Measurements from ENCODE around the gene ASCL5. TPM values are rescaled to one million over a fixed set of nuclear protein-coding genes. Genes with fewer than 3 reads are reported as not detected.
"Not testable (repeated sequence)": the region's sequence is repeated elsewhere in the genome, so short reads cannot be mapped to it uniquely, and the experiment has no call there.

Gene ASCL5
- polyA plus RNA-seq, 2 donors = not detected

DNA sequence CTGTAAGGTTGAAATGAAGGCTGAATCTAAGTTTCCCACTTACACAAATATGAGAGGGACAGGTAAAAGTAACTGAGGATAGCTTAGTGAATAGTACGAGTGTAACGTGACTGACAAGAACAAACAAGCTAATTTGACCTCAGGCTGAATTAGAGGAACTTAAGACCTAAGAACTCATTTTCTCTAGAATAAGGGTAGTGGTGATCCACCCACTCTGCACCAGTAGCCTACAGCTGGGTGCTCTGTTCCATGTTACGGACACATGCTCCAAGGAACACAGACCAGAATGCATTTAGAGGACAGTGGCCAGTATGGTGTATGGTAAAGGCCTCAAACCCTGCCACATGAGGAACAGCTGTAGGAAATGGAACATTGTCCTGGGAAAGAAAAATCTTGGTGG is 42.2 kb upstream of the ASCL5 start:
- H3K4me3 ChIP-seq (ENCODE audit: low read depth in 1 of 2, low read length in 2 of 2) = no peak overlapping the region
- H3K27ac ChIP-seq (ENCODE audit: low read depth in 2 of 2, low read length in 1 of 2) = no peak overlapping the region
- H3K4me1 ChIP-seq (ENCODE audit: control insufficient read depth in 2 of 2, insufficient read depth in 2 of 2, low read length in 1 of 2) = peaks cover 0 to 3% of the 10 kb centered on the region in 2 donors
- WGBS, 2 donors = 71 to 72% methylated on average over 3 of the region's 3 CpGs
- no peaks in the 10 kb centered on the region for H3K36me3 ChIP-seq (ENCODE audit: control insufficient read depth in 2 of 2, insufficient read depth in 2 of 2, low read length in 1 of 2)
- no peaks in the 10 kb centered on the region for H3K9me3 ChIP-seq (ENCODE audit: control insufficient read depth in 2 of 2, insufficient read depth in 1 of 2, low read depth in 1 of 2, low read length in 1 of 2)
- no peaks in the 10 kb centered on the region for H3K27me3 ChIP-seq (ENCODE audit: control insufficient read depth in 1 of 2, insufficient read depth in 2 of 2, low read length in 2 of 2)

DNA sequence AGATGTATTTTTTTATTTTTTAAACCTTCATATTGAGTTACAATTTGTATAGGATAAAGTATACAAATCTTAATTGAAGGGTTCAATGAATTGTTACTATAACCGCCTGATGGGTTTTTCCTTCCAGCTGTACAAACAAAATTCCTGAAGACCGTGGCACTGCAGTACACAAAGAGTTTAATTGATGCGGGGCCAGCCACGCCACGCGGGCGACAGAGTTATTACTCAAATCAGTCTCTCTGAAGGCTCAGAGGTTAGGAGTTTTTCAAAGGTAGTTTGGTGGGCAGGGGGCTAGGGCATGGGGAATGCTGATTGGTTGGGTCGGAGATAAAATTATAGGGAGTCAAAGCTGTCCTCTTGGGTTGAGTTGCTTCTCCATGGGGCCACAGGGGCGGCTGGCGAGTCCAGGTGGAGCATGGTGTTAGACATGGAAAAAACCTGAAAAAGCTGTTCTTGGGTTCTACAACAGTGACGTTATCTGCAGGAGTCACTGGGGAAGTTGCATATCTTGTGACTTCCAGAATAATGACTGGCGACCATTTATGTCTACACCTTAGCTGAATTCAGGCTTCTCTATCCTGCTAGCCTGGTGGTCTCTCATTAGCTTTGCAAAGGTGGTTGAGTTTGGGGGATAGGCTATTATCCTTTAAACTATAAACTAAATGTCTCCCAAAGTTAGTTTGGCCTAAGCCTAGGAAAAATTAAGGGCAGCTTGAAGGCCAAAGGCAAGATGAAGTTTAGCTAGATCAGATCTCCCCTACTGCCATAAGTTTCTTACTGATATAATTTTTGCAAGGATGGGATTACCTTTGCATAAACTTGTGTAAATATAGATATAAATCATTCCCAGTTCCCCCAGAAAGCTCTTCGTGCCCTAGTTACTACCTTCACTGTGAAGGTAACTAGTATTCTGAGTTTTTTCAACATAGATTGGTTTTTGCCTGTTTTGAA is 40.3 kb upstream of the ASCL5 start:
- Histone ChIP-seq H3K4me3 (ENCODE audit: low read depth in 1 of 2, low read length in 2 of 2) (no peak overlapping the region), H3K36me3 (ENCODE audit: control insufficient read depth in 2 of 2, insufficient read depth in 2 of 2, low read length in 1 of 2) (no peaks in the 10 kb centered on the region), H3K27ac (ENCODE audit: low read depth in 2 of 2, low read length in 1 of 2) (no peak overlapping the region), H3K4me1 (ENCODE audit: control insufficient read depth in 2 of 2, insufficient read depth in 2 of 2, low read length in 1 of 2) (peaks cover 0 to 3% of the 10 kb centered on the region in 2 donors), H3K9me3 (ENCODE audit: control insufficient read depth in 2 of 2, insufficient read depth in 1 of 2, low read depth in 1 of 2, low read length in 1 of 2) (no peaks in the 10 kb centered on the region), H3K27me3 (ENCODE audit: control insufficient read depth in 1 of 2, insufficient read depth in 2 of 2, low read length in 2 of 2) (no peaks in the 10 kb centered on the region)
- WGBS, 2 donors = 57 to 68% methylated on average over 13 of the region's 13 CpGs

DNA sequence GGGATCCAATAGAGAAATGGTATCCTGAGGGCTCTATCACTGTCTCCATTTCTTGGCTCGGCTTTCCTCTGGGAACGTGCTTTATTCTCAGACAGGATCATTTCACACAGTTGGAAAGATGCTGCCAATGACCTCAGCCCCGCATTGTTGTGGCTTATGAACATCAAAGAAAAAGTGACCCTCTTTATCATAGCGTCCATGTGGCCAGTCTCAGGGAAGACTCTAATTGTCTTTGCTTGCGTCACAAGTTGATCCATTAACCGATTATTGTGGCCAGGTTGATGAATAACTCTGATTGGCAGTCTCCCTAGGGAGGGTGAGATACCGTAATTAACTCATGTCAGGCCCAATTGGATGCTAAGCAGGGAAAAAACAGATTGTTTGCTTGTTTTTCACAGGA is 37.7 kb upstream of the ASCL5 start:
- H3K27ac ChIP-seq (ENCODE audit: low read depth in 2 of 2, low read length in 1 of 2) = no peak overlapping the region
- H3K4me1 ChIP-seq (ENCODE audit: control insufficient read depth in 2 of 2, insufficient read depth in 2 of 2, low read length in 1 of 2) = no peaks in the 10 kb centered on the region
- no peaks in the 10 kb centered on the region for H3K36me3 ChIP-seq (ENCODE audit: control insufficient read depth in 2 of 2, insufficient read depth in 2 of 2, low read length in 1 of 2)
- no peaks in the 10 kb centered on the region for H3K9me3 ChIP-seq (ENCODE audit: control insufficient read depth in 2 of 2, insufficient read depth in 1 of 2, low read depth in 1 of 2, low read length in 1 of 2)
- H3K27me3 ChIP-seq (ENCODE audit: control insufficient read depth in 1 of 2, insufficient read depth in 2 of 2, low read length in 2 of 2) = no peaks in the 10 kb centered on the region
- WGBS, 2 donors = 66 to 72% methylated on average over 7 of the region's 7 CpGs
- no peak overlapping the region for H3K4me3 ChIP-seq (ENCODE audit: low read depth in 1 of 2, low read length in 2 of 2)

- no peaks in the 10 kb centered on the region for H3K36me3 ChIP-seq (ENCODE audit: control insufficient read depth in 2 of 2, insufficient read depth in 2 of 2, low read length in 1 of 2)
- H3K4me3 ChIP-seq (ENCODE audit: low read depth in 1 of 2, low read length in 2 of 2) = no peak overlapping the region
- H3K4me1 ChIP-seq (ENCODE audit: control insufficient read depth in 2 of 2, insufficient read depth in 2 of 2, low read length in 1 of 2) = no peaks in the 10 kb centered on the region
- no peaks in the 10 kb centered on the region for H3K9me3 ChIP-seq (ENCODE audit: control insufficient read depth in 2 of 2, insufficient read depth in 1 of 2, low read depth in 1 of 2, low read length in 1 of 2)
- no peak overlapping the region for H3K27ac ChIP-seq (ENCODE audit: low read depth in 2 of 2, low read length in 1 of 2)
- 24 to 42% methylated on average over 4 of the region's 4 CpGs for WGBS, 2 donors
- no peaks in the 10 kb centered on the region for H3K27me3 ChIP-seq (ENCODE audit: control insufficient read depth in 1 of 2, insufficient read depth in 2 of 2, low read length in 2 of 2)
Observed at GRCh38 chr1:201163707-201164106, 36.7 kb upstream of the ASCL5 start.

- H3K4me1 ChIP-seq (ENCODE audit: control insufficient read depth in 2 of 2, insufficient read depth in 2 of 2, low read length in 1 of 2); H3K27me3 ChIP-seq (ENCODE audit: control insufficient read depth in 1 of 2, insufficient read depth in 2 of 2, low read length in 2 of 2); H3K27ac ChIP-seq (ENCODE audit: low read depth in 2 of 2, low read length in 1 of 2); H3K9me3 ChIP-seq (ENCODE audit: control insufficient read depth in 2 of 2, insufficient read depth in 1 of 2, low read depth in 1 of 2, low read length in 1 of 2); H3K36me3 ChIP-seq (ENCODE audit: control insufficient read depth in 2 of 2, insufficient read depth in 2 of 2, low read length in 1 of 2); H3K4me3 ChIP-seq (ENCODE audit: low read depth in 1 of 2, low read length in 2 of 2): not testable (repeated sequence)
- 90 to 94% methylated on average over 8 of the region's 8 CpGs for WGBS, 2 donors
Observed at GRCh38 chr1:201163036-201163435, 36.1 kb upstream of the ASCL5 start.

- no peaks in the 10 kb centered on the region for H3K36me3 ChIP-seq (ENCODE audit: control insufficient read depth in 2 of 2, insufficient read depth in 2 of 2, low read length in 1 of 2)
- H3K4me1 ChIP-seq (ENCODE audit: control insufficient read depth in 2 of 2, insufficient read depth in 2 of 2, low read length in 1 of 2) = peaks cover 4 to 6% of the 10 kb centered on the region in 2 donors
- WGBS, 2 donors = 83 to 89% methylated on average over 2 of the region's 2 CpGs
- no peak overlapping the region for H3K27ac ChIP-seq (ENCODE audit: low read depth in 2 of 2, low read length in 1 of 2)
- no peak overlapping the region for H3K4me3 ChIP-seq (ENCODE audit: low read depth in 1 of 2, low read length in 2 of 2)
- no peaks in the 10 kb centered on the region for H3K9me3 ChIP-seq (ENCODE audit: control insufficient read depth in 2 of 2, insufficient read depth in 1 of 2, low read depth in 1 of 2, low read length in 1 of 2)
- H3K27me3 ChIP-seq (ENCODE audit: control insufficient read depth in 1 of 2, insufficient read depth in 2 of 2, low read length in 2 of 2) = no peaks in the 10 kb centered on the region
Observed at GRCh38 chr1:201157949-201158348, 31.0 kb upstream of the ASCL5 start.

- no peak overlapping the region for H3K27ac ChIP-seq (ENCODE audit: low read depth in 2 of 2, low read length in 1 of 2)
- no peaks in the 10 kb centered on the region for H3K27me3 ChIP-seq (ENCODE audit: control insufficient read depth in 1 of 2, insufficient read depth in 2 of 2, low read length in 2 of 2)
- no peaks in the 10 kb centered on the region for H3K9me3 ChIP-seq (ENCODE audit: control insufficient read depth in 2 of 2, insufficient read depth in 1 of 2, low read depth in 1 of 2, low read length in 1 of 2)
- H3K4me3 ChIP-seq (ENCODE audit: low read depth in 1 of 2, low read length in 2 of 2) = no peak overlapping the region
- no peaks in the 10 kb centered on the region for H3K36me3 ChIP-seq (ENCODE audit: control insufficient read depth in 2 of 2, insufficient read depth in 2 of 2, low read length in 1 of 2)
- H3K4me1 ChIP-seq (ENCODE audit: control insufficient read depth in 2 of 2, insufficient read depth in 2 of 2, low read length in 1 of 2) = peaks cover 4 to 6% of the 10 kb centered on the region in 2 donors
Observed at GRCh38 chr1:201156819-201157218, 29.8 kb upstream of the ASCL5 start.

DNA sequence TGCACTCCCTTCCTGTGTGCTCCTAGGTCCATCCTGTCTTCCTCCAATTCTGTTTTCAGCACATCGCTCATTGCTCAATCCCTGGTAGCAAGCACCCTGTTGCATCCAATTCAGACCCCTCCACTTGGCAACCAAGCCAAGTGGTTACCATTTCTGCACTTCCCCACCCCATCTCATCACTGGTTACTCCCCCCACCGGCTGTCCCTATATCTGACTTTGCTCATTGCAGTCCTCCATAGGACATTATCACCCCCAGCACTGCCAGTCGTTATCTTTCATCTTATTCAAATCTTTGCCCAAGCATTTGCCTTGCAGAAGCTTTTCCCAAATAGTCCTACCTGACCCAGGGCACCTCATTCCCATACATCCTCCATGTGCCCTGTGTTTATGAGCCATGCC is 29.4 kb upstream of the ASCL5 start:
- 84 to 85% methylated on average over 3 of the region's 3 CpGs for WGBS, 2 donors
- Histone ChIP-seq H3K27ac (ENCODE audit: low read depth in 2 of 2, low read length in 1 of 2) (no peak overlapping the region), H3K4me1 (ENCODE audit: control insufficient read depth in 2 of 2, insufficient read depth in 2 of 2, low read length in 1 of 2) (peaks cover 4 to 6% of the 10 kb centered on the region in 2 donors), H3K36me3 (ENCODE audit: control insufficient read depth in 2 of 2, insufficient read depth in 2 of 2, low read length in 1 of 2) (no peaks in the 10 kb centered on the region), H3K9me3 (ENCODE audit: control insufficient read depth in 2 of 2, insufficient read depth in 1 of 2, low read depth in 1 of 2, low read length in 1 of 2) (no peaks in the 10 kb centered on the region), H3K27me3 (ENCODE audit: control insufficient read depth in 1 of 2, insufficient read depth in 2 of 2, low read length in 2 of 2) (no peaks in the 10 kb centered on the region), H3K4me3 (ENCODE audit: low read depth in 1 of 2, low read length in 2 of 2) (no peak overlapping the region)

DNA sequence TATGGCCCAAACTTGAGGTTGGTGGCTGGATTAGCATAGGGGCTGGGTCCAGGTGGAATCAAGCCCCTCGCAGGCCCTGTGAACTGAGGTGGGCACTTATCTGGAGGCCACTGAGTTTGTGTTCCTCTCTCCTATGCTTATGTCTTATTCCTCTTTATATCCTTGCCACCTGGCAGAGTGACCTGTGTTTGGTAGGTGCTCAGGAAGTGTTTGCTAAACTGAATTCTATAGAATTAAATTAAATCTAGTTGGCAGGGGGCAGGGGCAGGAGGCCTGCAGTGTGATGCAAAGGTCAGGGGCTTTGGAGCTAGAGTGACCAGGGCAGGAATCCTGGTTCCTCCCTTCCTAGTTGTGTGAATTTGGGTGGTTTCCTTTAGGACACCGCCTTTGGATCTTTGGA is 28.4 kb upstream of the ASCL5 start:
- no peak overlapping the region for H3K4me3 ChIP-seq (ENCODE audit: low read depth in 1 of 2, low read length in 2 of 2)
- H3K36me3 ChIP-seq (ENCODE audit: control insufficient read depth in 2 of 2, insufficient read depth in 2 of 2, low read length in 1 of 2) = no peaks in the 10 kb centered on the region
- 83 to 90% methylated on average over 2 of the region's 2 CpGs for WGBS, 2 donors
- H3K9me3 ChIP-seq (ENCODE audit: control insufficient read depth in 2 of 2, insufficient read depth in 1 of 2, low read depth in 1 of 2, low read length in 1 of 2) = no peaks in the 10 kb centered on the region
- no peak overlapping the region for H3K27ac ChIP-seq (ENCODE audit: low read depth in 2 of 2, low read length in 1 of 2)
- no peaks in the 10 kb centered on the region for H3K27me3 ChIP-seq (ENCODE audit: control insufficient read depth in 1 of 2, insufficient read depth in 2 of 2, low read length in 2 of 2)
- H3K4me1 ChIP-seq (ENCODE audit: control insufficient read depth in 2 of 2, insufficient read depth in 2 of 2, low read length in 1 of 2) = peaks cover 4 to 6% of the 10 kb centered on the region in 2 donors

Data from esophagus (tissue), 2 donors.